GM21423 (cell line): ENCODE measurements around the gene SDK1.

Source experiments
- ATAC-seq: cut with Tn5 transposase; IDR thresholded peaks from one replicate; pipeline ENCODE4 v1.9.1; 2021; ENCODE audit warnings: mild to moderate bottlenecking, moderate library complexity; ENCODE audit not compliant: unreplicated experiment

SDK1 gene

GRCh38 chr7:3408814-3409595 is 108.0 kb downstream of the SDK1 start:
- ATAC-seq: no peak

- no peak for ATAC-seq
These were observed 111.8 kb downstream of the SDK1 start for GRCh38 chr7:3412871-3413270.

DNA sequence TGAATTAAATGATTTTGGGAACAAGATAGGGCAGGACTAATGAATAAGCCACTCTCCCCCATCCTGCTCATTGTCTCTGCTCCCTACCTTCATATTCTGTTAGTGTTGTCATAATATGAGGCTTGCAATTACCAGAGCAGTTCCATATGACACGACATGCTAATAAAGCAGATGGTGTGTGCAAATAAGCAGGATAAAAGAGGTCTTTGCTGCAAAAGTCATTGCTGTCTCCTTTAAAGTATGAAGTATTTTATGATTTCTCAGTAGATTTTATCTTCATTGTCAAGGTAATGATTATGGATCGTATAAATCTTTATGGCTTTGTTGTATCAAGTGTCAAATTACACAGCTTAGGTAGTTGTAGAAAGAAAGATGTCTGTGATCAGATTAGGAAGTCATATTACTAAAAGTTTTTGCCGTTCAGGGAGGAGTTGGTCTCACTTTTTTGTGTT is 114.8 kb downstream of the SDK1 start:
- no peak for ATAC-seq

- ATAC-seq: no peak
These were observed 115.4 kb downstream of the SDK1 start for GRCh38 chr7:3416453-3416852.

DNA sequence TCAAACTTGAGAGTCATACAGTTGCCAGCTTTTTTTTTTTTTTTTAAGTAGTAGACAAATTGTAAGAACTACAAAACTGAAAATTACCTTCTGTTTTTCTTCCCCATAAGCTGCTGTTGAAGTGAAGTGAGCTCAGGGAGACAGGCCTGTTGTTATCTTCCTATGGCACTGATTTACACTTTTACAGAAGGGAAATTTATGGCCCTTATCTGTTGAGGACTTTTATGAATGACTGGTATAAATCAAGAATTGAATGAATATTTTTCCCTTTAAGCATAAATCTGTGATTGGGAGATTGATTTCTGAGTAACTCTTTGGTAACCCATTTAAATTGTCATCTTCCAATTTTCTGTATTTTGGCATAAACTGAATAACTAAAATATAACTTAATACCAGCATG is 124.0 kb downstream of the SDK1 start:
- ATAC-seq: no peak

GRCh38 chr7:3426064-3426463 is 125.0 kb downstream of the SDK1 start:
- no peak for ATAC-seq

- ATAC-seq: no peak
These were observed 126.9 kb downstream of the SDK1 start for GRCh38 chr7:3427957-3428356.

DNA sequence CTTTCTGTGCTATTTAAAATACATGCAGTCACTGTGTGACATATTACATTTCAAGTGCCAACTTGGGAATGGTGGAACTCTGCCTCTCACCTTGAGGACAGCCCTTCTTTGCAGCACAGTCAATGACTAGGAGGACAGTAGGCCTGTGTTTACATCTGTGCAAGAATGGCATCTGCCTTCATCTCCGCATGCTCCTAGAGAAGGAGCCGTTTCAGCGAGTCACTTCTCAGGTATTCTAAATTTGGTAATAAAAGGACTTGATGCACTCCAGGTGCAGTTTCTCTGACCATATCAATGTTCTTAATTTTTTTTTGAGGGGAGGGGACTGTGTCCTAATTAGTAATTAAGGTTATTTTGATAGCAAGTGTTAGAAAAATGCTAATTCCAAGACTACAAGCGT is 128.9 kb downstream of the SDK1 start:
- no peak for ATAC-seq

DNA sequence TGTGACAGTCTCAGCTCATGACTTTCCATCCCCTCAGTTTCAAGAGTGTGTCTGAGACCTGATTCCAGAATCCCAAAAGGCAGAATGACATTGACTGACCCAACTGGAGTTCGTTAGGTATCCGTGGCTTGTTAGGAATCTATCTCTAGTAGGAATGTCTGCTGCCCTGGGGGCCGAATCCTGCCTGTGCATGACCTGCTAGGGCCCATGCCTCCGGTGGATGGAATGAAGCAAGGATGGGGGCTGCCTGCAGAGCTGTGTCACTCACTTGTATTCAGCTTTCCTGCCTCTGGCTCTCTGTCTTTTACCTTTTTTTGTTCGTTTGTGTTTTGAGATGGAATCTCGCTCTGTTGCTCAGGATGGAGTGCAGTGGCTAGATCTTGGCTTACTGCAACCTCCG is 129.5 kb downstream of the SDK1 start:
- no peak for ATAC-seq

- ATAC-seq: no peak
These were observed 130.3 kb downstream of the SDK1 start for GRCh38 chr7:3431306-3431705.

GRCh38 chr7:3432911-3433310 is 131.9 kb downstream of the SDK1 start:
- ATAC-seq: no peak

DNA sequence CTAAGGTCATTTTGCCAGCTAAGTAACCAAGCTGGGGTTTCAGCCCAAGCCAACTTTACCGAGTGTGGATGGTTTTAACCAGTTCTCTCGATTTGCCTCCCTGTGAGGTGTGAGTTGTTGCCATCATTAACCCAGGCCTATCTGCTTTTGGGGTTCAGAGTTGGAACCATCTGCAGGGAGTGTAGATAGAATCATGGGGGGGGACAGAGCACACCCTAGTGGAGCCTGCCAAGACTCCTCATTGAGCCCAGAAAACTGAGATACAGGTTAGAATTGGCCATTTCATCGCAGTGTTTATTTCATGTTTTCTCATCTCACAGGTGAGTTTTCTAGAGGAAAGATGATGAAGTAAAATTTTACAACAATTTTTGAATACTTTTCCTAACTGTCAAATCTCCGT is 133.6 kb downstream of the SDK1 start:
- no peak for ATAC-seq

- no peak for ATAC-seq
These were observed 135.1 kb downstream of the SDK1 start for GRCh38 chr7:3436112-3436511.

GRCh38 chr7:3436746-3437145 is 135.7 kb downstream of the SDK1 start:
- ATAC-seq: no peak

DNA sequence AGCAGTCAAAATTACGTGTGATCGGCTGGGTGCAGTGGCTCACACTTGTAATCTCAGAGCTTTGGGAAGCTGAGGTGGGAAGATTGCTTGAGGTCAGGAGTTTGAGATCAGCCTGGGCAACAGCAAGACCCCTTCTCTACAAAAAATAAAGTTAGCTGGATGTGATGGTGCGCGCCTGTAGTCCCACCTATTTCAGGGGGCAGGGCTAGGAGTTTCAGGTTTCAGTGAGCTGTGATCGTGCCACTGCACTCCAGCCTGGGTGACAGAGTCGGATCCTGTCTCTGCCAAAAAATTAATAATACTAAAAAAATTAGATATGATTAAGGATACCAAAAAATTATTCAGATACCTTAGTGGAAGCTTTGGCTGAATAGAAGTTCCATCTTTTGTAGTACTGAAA is 136.4 kb downstream of the SDK1 start:
- ATAC-seq: no peak

GRCh38 chr7:3438352-3438751 is 137.3 kb downstream of the SDK1 start:
- no peak for ATAC-seq

- no peak for ATAC-seq
These were observed 138.4 kb downstream of the SDK1 start for GRCh38 chr7:3439333-3440030.

DNA sequence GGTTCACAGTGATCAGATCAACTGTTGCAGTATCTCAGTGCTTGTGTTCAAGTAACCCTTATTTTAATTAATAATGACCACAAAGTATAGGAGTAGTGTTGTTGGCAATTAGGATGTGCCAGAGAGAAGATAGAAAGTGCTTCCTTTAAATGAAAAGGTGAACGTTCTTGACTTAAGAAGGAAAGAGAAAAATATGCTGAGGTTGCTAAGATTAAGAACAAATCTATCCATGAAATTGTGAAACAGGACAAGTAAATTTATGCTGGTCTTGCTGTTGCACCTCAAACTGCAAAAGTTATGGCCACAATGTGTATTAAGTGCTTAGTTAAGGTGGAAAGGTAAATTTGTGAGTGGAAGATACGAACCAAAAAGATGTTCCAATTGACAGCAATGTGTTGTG is 139.5 kb downstream of the SDK1 start:
- no peak for ATAC-seq

DNA sequence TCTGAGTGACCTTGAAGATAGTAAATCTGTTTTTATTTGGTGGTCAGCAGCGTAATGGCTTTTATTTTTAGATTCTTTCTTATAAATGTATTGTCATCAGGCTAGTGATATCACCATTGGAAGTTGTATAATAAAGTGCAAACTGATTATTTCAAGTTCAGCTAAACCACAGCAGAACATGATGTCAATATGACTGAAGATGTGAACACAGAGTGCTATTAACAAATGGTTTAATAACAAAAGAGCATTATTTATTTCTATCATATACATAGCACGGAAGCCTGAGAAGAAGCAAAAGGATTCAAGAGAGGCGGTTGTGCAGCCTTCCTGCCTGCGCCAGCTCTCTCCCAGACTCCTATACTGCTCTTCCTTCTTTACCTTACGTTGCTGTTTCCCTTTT is 142.7 kb downstream of the SDK1 start:
- no peak for ATAC-seq

DNA sequence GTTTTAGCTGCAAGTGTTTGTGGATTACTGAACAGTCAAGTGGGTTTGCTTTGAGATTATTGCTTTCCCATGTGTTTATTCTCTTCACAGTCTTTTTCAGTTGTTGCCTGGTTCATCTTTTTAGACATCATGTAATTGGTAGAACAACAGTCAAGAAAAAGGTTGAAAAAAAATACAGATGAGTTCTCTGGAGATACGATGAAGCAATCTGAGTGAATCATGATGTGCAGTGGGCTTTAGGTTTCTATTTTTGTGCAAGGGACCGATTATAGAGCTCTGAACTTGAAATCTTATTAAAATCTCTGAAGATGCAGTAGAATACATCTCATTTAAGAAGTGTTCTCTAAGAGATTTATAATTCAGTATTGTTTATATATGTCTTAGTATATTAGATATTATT is 145.7 kb downstream of the SDK1 start:
- ATAC-seq: no peak

- ATAC-seq: no peak
These were observed 150.6 kb downstream of the SDK1 start for GRCh38 chr7:3451701-3452100.

DNA sequence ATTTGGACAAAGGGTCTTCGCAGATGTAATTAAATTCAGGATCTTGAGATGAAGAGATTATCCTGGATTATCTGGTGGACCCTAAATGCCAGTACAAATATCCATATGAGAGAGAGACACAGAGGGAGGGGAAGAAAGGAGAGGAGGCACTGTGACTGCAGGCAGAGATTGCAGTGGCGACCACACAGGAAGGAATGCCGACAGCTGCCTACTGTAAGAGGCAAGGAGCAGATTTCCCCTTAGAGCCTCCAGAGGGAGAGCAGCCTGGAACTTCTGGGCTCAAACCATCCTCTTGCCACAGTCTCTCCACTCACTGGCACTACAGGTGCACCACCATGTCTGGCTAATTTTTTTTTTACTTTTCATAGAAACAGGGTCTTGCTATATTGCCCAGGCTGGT is 152.3 kb downstream of the SDK1 start:
- ATAC-seq: no peak
